Measurements from ENCODE around the gene PTPN11. TPM values are rescaled to one million over a fixed set of nuclear protein-coding genes. Genes with fewer than 3 reads are reported as not detected.
"Not testable (repeated sequence)": the region's sequence is repeated elsewhere in the genome, so short reads cannot be mapped to it uniquely, and the experiment has no call there.

The PTPN11 gene
- polyA plus RNA-seq, 2 of the 4 experiments (the other 2 are of a cell fraction): 78.6 to 194 TPM

DNA sequence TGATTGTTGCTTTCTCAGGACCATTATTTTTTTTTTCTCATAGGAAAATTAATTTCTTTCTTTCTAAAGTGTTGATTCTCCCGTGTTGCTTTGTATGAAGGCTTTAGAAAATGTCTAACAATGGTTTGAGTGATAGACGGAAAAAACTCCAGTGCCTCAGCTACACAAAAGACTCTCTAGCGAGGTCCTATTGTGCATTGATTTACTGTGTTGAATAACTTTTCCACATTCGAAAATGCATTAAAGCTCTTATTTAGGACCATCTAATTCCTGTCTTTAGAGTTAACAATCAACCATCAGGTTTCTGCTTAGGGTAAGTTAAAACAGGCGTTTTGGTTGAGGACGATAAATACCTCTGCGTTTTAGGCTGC, 99.6 kb downstream of the PTPN11 start:
- 68% methylated on average over 7 of the region's 7 CpGs for WGBS (ENCODE audit: missing lambda C conversion rate)
- Histone ChIP-seq H3K4me1 (no peaks in the 10 kb centered on the region), H3K27ac (no peak overlapping the region), H3K4me2 (no peak overlapping the region), H3K4me3 (no peak overlapping the region), H3K9me3 (no peaks in the 10 kb centered on the region)
- DNase-seq (ENCODE audit: low read depth in 1 of 2, low spot score in 1 of 2): no peak
- CTCF ChIA-PET: no interaction called here
- POLR2A ChIA-PET: no interaction called here
- no peak for FAIRE-seq
- no peak for TF ChIP-seq CHD4 (IDR thresholded peaks at IDR 0.05; ENCODE audit: borderline replicate concordance)
- TF ChIP-seq, protein P1, sequence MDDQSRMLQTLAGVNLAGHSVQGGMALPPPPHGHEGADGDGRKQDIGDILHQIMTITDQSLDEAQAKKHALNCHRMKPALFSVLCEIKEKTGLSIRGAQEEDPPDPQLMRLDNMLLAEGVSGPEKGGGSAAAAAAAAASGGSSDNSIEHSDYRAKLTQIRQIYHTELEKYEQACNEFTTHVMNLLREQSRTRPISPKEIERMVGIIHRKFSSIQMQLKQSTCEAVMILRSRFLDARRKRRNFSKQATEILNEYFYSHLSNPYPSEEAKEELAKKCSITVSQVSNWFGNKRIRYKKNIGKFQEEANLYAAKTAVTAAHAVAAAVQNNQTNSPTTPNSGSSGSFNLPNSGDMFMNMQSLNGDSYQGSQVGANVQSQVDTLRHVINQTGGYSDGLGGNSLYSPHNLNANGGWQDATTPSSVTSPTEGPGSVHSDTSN (IDR thresholded peaks at IDR 0.05): no peak
- TF ChIP-seq RCOR1 (IDR thresholded peaks at IDR 0.05; ENCODE audit: low read depth, low read length): no peak
- no peak for TF ChIP-seq MAZ (IDR thresholded peaks at IDR 0.05; ENCODE audit: borderline replicate concordance, low read depth, low read length)
- no peak for TF ChIP-seq EHF (CRISPR knock-in tag; IDR thresholded peaks at IDR 0.05)
- no peak for TF ChIP-seq EP300 (IDR thresholded peaks at IDR 0.05)
- TF ChIP-seq TP53 (CRISPR knock-in tag; IDR thresholded peaks at IDR 0.05): no peak
- TF ChIP-seq CBX8 (IDR thresholded peaks at IDR 0.05): no peak
- no peak for TF ChIP-seq RARB (CRISPR knock-in tag; IDR thresholded peaks at IDR 0.05)
- TF ChIP-seq CHD2 (IDR thresholded peaks at IDR 0.05; ENCODE audit: low read length, partially characterized antibody): no peak
- TF ChIP-seq BHLHE40 (IDR thresholded peaks at IDR 0.05; ENCODE audit: low read depth, low read length): no peak
- TF ChIP-seq, protein P2, sequence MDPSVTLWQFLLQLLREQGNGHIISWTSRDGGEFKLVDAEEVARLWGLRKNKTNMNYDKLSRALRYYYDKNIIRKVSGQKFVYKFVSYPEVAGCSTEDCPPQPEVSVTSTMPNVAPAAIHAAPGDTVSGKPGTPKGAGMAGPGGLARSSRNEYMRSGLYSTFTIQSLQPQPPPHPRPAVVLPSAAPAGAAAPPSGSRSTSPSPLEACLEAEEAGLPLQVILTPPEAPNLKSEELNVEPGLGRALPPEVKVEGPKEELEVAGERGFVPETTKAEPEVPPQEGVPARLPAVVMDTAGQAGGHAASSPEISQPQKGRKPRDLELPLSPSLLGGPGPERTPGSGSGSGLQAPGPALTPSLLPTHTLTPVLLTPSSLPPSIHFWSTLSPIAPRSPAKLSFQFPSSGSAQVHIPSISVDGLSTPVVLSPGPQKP (IDR thresholded peaks at IDR 0.05; ENCODE audit: low read depth, low read length): no peak
- no peak for TF ChIP-seq KDM1A (IDR thresholded peaks at IDR 0.05; ENCODE audit: low read depth)
- TF ChIP-seq RNF2 (IDR thresholded peaks at IDR 0.05; ENCODE audit: borderline replicate concordance, low read depth): no peak
- TF ChIP-seq, protein P3, sequence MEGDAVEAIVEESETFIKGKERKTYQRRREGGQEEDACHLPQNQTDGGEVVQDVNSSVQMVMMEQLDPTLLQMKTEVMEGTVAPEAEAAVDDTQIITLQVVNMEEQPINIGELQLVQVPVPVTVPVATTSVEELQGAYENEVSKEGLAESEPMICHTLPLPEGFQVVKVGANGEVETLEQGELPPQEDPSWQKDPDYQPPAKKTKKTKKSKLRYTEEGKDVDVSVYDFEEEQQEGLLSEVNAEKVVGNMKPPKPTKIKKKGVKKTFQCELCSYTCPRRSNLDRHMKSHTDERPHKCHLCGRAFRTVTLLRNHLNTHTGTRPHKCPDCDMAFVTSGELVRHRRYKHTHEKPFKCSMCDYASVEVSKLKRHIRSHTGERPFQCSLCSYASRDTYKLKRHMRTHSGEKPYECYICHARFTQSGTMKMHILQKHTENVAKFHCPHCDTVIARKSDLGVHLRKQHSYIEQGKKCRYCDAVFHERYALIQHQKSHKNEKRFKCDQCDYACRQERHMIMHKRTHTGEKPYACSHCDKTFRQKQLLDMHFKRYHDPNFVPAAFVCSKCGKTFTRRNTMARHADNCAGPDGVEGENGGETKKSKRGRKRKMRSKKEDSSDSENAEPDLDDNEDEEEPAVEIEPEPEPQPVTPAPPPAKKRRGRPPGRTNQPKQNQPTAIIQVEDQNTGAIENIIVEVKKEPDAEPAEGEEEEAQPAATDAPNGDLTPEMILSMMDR (IDR thresholded peaks at IDR 0.05): no peak
- TF ChIP-seq RFX5 (IDR thresholded peaks at IDR 0.05): no peak
- no peak for TF ChIP-seq NPAS2 (CRISPR knock-in tag; IDR thresholded peaks at IDR 0.05; ENCODE audit: borderline replicate concordance)
- no peak for TF ChIP-seq CEBPB (IDR thresholded peaks at IDR 0.05)
- no peak for TF ChIP-seq SMC3 (IDR thresholded peaks at IDR 0.05)
- ATAC-seq: no peak

DNA sequence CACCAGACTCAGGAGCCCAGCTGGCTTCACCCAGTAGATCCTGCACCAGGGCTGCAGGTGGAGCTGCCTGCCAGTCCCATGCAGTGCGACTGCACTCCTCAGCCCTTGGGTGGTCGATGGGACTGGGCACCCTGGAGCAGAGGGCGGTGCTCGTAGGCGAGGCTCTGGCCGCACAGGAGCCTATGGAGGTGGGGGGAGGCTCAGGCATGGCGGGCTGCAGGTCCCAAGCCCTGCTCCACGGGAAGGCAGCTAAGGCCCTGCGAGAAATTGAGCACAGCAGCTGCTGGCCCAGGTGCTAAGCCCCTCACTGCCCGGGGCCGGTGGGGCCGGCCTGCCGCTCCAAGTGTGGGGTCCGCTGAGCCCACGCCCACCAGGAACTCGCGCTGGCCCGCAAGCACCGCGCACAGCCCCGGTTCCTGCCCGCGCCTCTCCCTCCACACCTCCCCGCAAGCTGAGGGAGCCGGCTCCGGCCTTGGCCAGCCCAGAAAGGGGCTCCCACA, 101.1 kb downstream of the PTPN11 start:
- POLR2A ChIA-PET, H3K4me1 ChIP-seq: not testable (repeated sequence)

DNA sequence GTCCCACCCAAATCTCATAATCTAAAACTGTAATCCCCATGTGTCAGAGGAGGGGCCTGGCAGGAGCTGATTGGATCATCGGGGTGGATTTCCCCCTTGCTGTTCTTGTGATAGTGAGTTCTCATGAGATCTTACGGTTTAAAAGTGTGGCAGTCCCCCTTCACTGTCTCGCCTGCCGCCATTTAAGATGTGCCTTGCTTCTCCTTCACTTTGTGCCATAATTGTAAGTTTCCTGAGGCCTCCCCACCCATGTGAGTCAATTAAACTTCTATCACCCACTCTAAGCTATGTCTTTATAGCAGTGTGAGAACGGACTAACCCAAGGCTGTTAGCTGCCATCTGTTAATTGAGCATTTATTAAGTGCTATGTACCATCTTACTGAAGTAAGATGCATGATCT, 105.1 kb downstream of the PTPN11 start:
- Histone ChIP-seq H3K9me3 (no peaks in the 10 kb centered on the region), H3K27ac (no peak overlapping the region), H3K4me1 (no peaks in the 10 kb centered on the region), H3K4me3 (no peak overlapping the region), H3K4me2 (no peak overlapping the region)
- no peak for ATAC-seq
- no peak for DNase-seq (ENCODE audit: low read depth in 1 of 2, low spot score in 1 of 2)
- POLR2A ChIA-PET: no interaction called here
- 89% methylated on average over 5 of the region's 5 CpGs for WGBS (ENCODE audit: missing lambda C conversion rate)
- no peak for FAIRE-seq
- CTCF ChIA-PET: interaction anchor here (1.8 kb wide), 1 partner anchor 16 kb away, joined by 6 read pairs; no protein-coding TSS in a partner anchor
- TF ChIP-seq MAZ (IDR thresholded peaks at IDR 0.05; ENCODE audit: borderline replicate concordance, low read depth, low read length): no peak
- TF ChIP-seq, protein P4, sequence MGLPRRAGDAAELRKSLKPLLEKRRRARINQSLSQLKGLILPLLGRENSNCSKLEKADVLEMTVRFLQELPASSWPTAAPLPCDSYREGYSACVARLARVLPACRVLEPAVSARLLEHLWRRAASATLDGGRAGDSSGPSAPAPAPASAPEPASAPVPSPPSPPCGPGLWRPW (IDR thresholded peaks at IDR 0.05): no peak
- no peak for TF ChIP-seq HOXB13 (CRISPR knock-in tag; IDR thresholded peaks at IDR 0.05; ENCODE audit: low read depth)
- no peak for TF ChIP-seq HOXA7 (CRISPR knock-in tag; IDR thresholded peaks at IDR 0.05)
- no peak for TF ChIP-seq HEYL (CRISPR knock-in tag; IDR thresholded peaks at IDR 0.05)
- TF ChIP-seq, protein P5, sequence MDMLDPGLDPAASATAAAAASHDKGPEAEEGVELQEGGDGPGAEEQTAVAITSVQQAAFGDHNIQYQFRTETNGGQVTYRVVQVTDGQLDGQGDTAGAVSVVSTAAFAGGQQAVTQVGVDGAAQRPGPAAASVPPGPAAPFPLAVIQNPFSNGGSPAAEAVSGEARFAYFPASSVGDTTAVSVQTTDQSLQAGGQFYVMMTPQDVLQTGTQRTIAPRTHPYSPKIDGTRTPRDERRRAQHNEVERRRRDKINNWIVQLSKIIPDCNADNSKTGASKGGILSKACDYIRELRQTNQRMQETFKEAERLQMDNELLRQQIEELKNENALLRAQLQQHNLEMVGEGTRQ (IDR thresholded peaks at IDR 0.05): no peak
- TF ChIP-seq, protein P1 (IDR thresholded peaks at IDR 0.05): no peak
- TF ChIP-seq, protein P6, sequence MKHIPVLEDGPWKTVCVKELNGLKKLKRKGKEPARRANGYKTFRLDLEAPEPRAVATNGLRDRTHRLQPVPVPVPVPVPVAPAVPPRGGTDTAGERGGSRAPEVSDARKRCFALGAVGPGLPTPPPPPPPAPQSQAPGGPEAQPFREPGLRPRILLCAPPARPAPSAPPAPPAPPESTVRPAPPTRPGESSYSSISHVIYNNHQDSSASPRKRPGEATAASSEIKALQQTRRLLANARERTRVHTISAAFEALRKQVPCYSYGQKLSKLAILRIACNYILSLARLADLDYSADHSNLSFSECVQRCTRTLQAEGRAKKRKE (CRISPR knock-in tag; IDR thresholded peaks at IDR 0.05; ENCODE audit: low read depth): no peak
- no peak for TF ChIP-seq JUNB (IDR thresholded peaks at IDR 0.05)

More for the DNA sequence above, 101.1 kb downstream of the PTPN11 start:
- ATAC-seq; CTCF ChIA-PET; H3K4me2 ChIP-seq; H3K27ac ChIP-seq; H3K4me3 ChIP-seq; FAIRE-seq; DNase-seq (ENCODE audit: low read depth in 1 of 2, low spot score in 1 of 2); H3K9me3 ChIP-seq: not testable (repeated sequence)
- WGBS (ENCODE audit: missing lambda C conversion rate): 81% methylated on average over 18 of the region's 26 CpGs
